B cell (primary cell): ENCODE results near the gene MSLN.

Experiments
- EZH2 ChIP-seq: IDR thresholded peaks from 2 replicates; pipeline ENCODE4 v1.6.1; 2012; ENCODE audit warnings: borderline replicate concordance, low read depth, mild to moderate bottlenecking, moderate library complexity, low read length; ENCODE audit not compliant: insufficient read depth, poor library complexity, severe bottlenecking
- TF ChIP-seq, protein P1 (sequence below): fragments of 200-600 bp; IDR thresholded peaks from one replicate; pipeline ENCODE4 v1.8.0; 2022; ENCODE audit warnings: antibody characterized with exemption, mild to moderate bottlenecking

DNA sequence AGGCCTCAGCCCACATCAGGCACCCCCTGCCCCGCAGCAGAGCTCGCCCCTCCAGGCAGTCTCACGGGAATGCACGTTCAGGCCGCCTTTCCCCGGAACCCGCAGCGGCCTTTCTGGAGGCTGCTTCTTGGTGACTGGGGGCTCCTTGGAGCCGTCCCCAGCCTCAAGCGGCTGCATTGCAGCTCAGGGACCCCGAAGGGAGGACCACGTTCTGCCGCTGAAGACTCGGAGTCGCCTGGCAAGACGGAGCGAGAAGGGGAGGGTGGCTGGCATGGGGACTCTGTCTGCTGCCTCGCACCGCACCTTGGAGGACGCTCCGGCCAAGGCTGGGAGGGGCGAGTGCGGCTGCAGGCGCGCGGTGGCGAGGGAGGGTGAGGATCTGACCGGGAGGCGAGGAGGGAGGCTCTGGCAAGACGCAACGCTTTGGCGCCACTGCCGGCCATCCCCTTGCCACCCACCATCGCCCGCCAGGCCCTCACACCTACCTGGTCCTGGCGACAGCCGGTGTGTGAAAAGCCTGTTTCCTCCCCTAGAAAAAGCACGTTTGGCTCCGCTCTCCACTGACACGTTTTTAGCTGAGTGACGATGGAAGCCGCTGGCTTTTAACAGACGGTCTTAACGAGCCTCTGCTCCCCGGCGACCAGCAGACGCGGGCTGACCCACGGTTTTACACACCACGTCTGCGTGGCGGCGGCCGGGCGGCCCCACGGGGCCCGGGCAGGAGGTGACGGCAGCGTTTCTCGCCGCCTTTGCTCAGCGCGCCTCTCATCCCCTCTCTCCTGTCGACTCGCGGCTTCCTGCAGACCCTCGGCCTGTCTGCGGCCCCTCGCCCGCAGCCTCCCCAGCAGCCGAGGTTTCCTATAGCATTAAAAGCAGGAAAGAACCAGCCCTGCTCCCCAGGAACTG lies 56.7 kb downstream of the MSLN start:
- TF ChIP-seq EZH2: no peak
- TF ChIP-seq, protein P1, sequence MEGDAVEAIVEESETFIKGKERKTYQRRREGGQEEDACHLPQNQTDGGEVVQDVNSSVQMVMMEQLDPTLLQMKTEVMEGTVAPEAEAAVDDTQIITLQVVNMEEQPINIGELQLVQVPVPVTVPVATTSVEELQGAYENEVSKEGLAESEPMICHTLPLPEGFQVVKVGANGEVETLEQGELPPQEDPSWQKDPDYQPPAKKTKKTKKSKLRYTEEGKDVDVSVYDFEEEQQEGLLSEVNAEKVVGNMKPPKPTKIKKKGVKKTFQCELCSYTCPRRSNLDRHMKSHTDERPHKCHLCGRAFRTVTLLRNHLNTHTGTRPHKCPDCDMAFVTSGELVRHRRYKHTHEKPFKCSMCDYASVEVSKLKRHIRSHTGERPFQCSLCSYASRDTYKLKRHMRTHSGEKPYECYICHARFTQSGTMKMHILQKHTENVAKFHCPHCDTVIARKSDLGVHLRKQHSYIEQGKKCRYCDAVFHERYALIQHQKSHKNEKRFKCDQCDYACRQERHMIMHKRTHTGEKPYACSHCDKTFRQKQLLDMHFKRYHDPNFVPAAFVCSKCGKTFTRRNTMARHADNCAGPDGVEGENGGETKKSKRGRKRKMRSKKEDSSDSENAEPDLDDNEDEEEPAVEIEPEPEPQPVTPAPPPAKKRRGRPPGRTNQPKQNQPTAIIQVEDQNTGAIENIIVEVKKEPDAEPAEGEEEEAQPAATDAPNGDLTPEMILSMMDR: no peak
